Stimulated activated naive CD8-positive, alpha-beta T cell treated with anti-CD3 and anti-CD28 coated beads, Interleukin-15, Interleukin-2, amounts not matched to agents 100 U/mL and 50 U/mL, for 24 hours (primary cell): ENCODE data around the gene KLHL9.

Experiments
- ATAC-seq: fragments of 150-1000 bp; cut with Tn5 transposase; one replicate; pipeline ENCODE4 v1.10.0; 2021
- DNase-seq: peaks from one replicate; pipeline ENCODE4 v3.0.0; 2021

KLHL9 gene

DNA sequence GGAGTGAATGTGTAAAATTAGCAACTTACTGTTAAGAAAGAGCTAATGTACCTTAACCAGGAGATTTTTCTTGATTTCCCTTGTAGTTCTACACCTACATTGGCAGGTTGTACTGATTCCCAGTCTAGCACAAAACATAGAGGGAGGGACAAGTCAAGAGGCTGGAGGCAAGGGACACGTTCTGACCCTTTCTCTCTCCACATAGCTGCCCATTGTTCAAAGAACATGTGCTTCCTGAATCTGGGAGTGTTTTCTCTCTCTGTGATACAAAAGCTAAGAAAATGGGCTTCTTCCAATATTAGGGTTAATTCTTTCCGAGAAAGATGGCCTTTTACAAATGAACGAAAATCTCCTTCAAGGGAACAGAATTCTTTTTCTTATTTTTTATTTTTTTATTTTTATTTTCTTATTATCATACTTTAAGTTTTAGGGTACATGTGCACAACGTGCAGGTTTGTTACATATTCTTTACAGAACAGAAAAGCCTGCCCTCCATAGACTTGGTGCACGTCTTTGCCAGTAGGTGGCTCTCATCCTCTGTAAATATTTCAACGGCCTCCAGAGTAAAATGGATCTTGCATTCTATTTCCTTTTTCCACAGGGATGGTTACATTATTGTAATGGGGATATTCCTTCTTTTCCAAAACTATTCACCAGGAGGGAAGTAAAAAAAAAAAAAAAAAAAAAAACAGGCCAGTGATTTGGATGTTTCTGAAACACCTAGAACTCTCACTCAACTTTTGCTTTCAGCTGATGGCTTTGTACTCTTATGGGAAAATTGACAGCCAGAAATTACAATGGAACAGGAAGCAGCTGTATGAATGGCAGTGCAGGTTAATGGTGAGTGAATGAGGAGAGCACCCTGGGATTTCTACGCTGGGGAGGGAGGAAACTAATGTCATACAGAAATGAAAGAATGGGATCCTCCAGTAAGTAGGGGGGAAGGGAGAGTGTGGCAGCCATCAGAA is 17.0 kb downstream of the KLHL9 start:
- DNase-seq = peak; percentile 14
- peak; percentile 69 for ATAC-seq

- ATAC-seq (no peak), DNase-seq (no peak)
Observed at GRCh38 chr9:21316860-21317259, 18.3 kb downstream of the KLHL9 start.

- DNase-seq = no peak
- ATAC-seq = no peak
Observed at GRCh38 chr9:21316032-21316842, 19.0 kb downstream of the KLHL9 start.

DNA sequence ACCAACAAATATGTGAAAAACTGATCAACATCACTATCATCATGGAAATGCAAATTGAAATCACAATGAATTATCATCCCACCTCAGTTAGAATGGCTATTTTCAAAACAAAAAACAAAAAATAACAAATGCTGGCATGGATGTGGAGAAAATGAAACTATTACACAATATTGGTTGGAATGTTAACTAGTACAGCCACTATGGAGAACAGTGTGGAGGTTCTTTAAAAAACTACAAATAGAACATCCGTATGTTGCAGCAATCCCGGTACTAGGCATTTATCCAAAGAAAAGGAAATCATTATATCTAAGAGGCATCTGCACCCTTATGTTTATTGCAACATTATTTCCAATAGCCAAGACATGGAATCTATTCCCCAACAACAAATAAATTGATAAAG is 21.1 kb downstream of the KLHL9 start:
- ATAC-seq (no peak), DNase-seq (no peak)

DNA sequence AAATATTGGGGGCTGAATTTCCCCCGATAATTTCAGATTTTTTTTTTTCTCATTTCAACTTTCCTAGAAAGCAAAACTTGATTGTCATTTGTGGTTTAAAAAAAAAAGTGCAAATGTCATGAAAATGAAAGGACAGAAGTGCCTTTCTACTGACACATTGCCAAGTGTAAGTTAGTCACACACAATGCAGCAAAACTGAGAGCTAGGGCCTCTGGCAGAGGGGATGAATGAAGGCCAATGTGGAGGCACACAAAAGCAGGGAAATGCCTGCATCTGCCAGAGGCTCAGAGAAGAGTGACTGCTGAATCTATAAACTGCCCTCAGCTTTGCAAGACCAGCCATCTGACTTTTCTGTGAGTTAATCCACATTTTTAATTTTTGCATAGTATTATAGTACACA is 23.3 kb downstream of the KLHL9 start:
- DNase-seq (no peak), ATAC-seq (peak; percentile 43)

GRCh38 chr9:21305213-21305612 is 30.0 kb downstream of the KLHL9 start, which contains the start of gene IFNA5:
Gene IFNA5, minus strand, starts transcription at chr9:21305313. Its CDS starts 57 bp downstream, at chr9:21305256.
- ATAC-seq (no peak), DNase-seq (no peak)

DNA sequence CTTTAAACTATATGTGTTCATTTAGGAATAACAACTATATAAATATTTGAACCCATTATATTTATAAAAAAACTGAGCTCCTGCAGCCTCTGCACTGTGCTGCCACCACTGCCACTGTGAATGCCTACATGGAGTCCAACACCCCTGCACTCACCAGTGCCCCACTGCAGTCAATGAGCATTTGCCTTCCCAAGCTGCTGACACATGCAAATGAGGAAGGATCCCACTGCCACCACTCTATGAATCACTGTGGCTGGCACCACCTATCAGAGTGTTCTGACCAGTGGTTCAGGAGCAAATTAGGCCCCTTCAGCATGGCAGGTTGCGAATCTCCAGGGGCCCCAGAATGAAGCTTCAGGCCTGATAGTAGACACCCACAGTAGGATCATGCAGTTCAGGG is 39.2 kb downstream of the KLHL9 start:
- peak; percentile 59 for ATAC-seq
- no peak for DNase-seq

DNA sequence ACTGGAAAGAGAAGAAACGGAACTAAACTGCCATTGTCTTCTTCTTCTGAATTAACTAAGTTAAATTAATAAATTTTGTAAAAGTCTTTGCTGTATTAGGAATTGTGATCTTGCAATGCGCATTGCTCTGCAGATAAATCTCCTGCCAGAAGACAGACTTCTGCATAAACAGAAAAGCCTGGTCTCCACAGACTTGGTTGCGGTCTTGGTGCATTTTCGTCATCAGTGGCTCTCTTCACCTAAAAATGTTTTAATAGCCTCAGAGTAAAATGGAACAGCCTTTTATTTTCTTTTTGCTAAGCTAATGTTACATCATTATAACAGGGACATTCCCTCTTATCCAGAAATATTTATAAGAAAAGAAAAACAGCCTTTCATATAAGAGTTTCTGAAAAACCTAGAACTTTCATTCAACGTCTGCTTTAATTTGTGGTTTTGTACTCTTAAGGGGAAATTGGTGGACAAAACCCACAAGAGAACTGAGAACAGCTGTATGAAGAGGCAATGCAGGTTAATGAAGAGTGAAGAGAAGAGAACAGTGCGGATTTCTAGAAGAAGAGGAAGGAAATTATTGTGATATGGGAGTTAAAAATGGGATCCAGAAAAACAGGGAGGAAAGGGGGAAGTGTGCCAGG is 40.2 kb downstream of the KLHL9 start:
- ATAC-seq = no peak
- no peak for DNase-seq

- DNase-seq (peak; percentile 10), ATAC-seq (peak; percentile 73)
Observed at GRCh38 chr9:21294364-21294774, 40.8 kb downstream of the KLHL9 start.

DNA sequence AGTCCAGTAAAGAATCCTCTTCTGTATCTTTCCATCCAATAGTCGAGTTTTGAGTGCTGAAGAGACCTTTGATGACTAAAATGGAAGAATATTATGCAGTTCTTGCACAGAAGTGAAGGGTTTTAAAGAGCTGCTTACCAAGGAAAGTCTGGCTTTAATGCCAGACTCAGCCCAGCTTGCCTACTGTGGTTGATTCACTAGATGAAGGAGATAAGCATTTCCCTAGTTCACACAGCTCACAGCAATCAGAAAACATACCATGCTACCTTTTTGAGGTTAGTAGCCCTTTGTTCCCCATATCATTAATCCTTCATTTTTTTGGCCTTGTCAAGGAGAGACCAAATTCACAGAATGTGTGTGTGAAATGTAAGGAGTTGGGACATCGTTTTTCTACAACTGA is 45.4 kb downstream of the KLHL9 start:
- DNase-seq (no peak), ATAC-seq (no peak)

DNA sequence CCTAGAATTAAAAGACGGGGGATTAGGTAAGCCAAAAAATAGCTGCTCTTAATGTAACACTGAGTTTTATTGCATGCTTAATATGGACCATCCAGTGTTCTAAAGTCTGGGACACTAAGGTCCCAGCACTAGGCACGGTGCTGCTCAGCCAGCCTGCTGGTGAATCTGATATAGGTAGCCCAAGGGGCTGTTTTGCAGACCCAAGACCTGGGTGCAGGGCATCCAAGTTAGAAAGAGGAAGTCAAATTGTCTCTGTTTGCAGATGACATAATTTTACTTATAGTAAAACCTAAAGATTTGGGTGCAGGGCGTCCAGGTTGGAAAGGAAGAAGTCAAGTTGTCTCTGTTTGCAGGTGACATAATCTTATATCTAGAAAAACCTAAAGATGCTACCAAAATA is 47.9 kb downstream of the KLHL9 start:
- no peak for ATAC-seq
- no peak for DNase-seq

- ATAC-seq = no peak
- DNase-seq = no peak
Observed at GRCh38 chr9:21286659-21287058, 48.5 kb downstream of the KLHL9 start.

GRCh38 chr9:21286099-21286498 is 49.1 kb downstream of the KLHL9 start:
- DNase-seq (no peak), ATAC-seq (no peak)

GRCh38 chr9:21281275-21281674 is 53.9 kb downstream of the KLHL9 start:
- no peak for ATAC-seq
- DNase-seq = no peak
